DMS114 treated with DMSO at 0.1 percent for 48 hours (cell line): Measurements from ENCODE around the gene OR2B6.
"Not testable (repeated sequence)": the region's sequence is repeated elsewhere in the genome, so short reads cannot be mapped to it uniquely, and the experiment has no call there.

Experiments used
- DNase-seq: peaks from one replicate; lab custom pipeline; 2025; ENCODE audit not compliant: unreplicated experiment; lab: John Stamatoyannopoulos, UW

Gene OR2B6

DNA sequence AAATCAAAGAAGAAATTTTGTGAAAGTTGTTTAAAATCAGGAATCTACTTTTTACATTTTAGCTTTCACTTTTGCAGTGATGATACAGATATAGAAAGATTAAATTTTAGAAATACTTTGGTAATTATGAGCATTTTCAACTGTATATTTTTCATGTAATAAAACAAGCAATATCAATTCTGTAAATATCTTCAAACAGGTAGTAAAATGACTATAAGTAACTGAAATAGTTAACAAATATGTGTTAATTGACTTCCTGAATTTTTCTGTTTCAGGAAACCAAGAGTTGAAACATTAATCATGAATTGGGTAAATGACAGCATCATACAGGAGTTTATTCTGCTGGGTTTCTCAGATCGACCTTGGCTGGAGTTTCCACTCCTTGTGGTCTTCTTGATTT is at the start of gene OR2B6:
TSS of gene OR2B6 (plus strand) at position 301 of the 400 bp plus-strand sequence. CDS start at position 301, 0 bp downstream.
- DNase-seq, result no peak

DNA sequence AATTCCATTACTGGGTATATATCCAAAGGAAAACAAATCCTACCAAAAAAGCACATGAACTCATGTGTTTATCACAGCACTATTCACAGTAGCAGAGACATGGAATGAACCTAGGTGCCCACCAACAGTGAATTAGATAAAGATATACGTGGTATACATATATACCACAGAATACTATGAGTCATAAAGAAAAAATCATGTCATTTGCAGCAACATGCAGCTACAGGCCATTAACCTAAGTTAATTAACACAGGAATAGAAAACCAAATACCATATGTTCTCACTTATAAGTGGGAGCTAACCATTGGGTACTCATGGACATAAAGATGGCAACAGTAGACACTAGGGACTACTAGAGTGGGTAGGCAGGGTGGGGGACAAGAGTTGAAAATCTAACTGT is 49.0 kb upstream of the OR2B6 start:
- no peak for DNase-seq

DNA sequence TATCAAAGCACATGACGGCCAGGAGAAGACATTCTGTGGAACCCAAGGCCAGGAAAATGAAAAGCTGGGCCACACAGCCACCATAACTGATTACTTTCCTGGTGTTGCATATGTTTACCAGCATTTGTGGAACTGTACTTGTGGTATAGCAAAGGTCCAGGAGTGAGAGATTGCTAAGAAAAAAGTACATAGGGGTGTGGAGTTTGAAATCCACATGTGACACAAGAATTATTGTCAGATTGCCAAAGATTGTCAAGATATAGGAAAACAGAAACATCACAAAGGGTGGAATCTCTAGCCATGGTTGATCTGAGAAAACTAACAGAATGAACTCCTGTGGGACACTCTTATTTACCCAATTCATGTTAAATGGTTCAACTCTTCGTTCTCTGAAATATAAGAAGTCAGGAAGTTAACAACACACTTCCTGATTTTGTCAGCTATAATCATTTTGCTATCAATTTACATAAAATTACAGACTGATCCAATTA is 45.0 kb upstream of the OR2B6 start, which contains the start of gene OR2B2:
TSS of gene OR2B2 (minus strand) at position 441 of the 491 bp plus-strand sequence. CDS start at position 364, 77 bp downstream.
- DNase-seq, result no peak

DNA sequence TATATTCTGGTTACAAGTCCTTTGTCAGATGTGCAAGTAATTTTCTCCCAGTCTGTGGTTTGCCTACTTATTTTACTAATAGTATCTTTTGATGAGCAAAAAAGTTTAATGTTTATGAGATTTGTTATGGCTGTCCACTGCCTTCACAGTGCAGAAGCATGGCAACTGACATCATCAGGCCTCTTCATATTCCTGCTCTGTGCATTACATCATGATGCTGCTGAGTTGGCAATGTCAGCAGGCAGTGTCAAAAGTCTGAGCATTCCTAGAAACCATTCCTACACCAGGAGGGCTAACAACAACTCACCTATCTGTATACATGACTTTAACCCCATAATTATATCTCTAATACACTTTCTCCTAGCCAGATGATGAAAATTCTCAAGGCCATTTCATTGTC is 34.1 kb upstream of the OR2B6 start:
- no peak for DNase-seq

DNA sequence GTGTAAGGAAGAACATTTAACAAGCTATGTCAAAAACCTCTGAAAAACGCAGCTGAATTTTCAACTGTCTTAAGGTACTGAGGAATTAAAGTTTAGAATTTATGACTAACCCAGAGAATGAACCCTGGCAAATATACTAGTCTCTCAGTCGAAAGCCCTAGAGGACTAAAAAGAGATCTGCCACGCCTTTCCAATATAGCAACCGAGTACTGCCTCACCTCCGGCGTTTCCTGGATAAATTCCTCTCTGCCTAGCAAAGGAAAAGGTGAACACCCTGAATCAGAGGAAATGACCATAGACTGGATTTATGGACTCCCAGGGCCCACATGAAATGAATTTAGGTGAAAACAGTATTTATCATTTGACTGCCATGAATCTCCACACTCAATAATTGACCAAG is 32.9 kb upstream of the OR2B6 start:
- no peak for DNase-seq

DNA sequence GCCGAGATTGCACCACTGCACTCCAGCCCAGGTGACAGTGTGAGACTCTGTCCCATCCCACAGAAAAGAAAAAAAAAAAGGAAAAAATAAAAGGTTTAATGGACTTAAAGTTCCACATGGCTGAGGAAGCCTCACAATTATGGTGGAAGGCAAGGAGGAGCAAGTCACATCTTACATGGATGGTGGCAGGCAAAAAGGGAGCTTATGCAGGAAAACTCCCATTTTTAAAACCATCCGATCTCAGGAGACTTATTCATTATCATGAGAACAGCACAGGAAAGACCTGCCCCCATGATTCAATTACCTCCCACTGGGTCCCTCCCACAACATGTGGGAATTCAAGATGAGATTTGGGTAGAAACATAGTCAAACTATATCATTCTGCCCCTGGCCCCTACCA is 29.0 kb upstream of the OR2B6 start:
- DNase-seq, result not testable (repeated sequence)

DNA sequence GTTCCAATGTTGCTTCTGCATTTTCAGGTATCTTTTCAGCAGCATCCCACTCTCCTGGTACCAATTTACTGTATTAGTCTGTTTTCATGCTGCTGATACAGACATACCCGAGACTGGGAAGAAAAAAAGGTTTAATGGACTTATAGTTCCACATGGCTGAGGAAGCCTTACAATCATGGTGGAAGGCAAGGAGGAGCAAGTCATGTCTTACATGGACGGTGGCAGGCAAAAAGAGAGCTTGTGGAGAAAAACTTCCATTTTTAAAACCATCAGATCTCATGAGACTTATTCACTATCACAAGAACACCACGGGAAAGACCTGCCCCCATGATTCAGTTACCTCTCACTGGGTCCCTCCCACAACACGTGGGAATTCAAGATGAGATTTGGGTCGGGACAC is 27.1 kb upstream of the OR2B6 start:
- DNase-seq, result not testable (repeated sequence)

DNA sequence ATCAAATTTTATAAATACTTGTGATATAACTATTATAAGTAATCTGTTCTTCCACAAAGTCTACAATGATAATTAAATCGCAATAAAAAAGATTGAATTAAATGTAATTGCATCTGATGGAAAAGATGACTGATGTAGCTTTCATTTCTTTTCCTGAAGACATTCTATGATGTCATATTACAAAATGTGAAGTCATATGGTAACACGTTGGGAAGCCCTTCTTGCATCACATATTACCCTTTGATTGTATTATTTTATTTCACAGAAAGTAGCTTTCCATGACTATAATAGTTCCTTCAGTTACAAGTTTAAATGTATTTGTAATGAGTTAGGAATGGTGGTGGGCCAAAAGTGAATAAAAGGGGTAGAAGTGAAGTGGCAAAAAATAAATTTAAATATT is 25.8 kb upstream of the OR2B6 start:
- no peak for DNase-seq

DNA sequence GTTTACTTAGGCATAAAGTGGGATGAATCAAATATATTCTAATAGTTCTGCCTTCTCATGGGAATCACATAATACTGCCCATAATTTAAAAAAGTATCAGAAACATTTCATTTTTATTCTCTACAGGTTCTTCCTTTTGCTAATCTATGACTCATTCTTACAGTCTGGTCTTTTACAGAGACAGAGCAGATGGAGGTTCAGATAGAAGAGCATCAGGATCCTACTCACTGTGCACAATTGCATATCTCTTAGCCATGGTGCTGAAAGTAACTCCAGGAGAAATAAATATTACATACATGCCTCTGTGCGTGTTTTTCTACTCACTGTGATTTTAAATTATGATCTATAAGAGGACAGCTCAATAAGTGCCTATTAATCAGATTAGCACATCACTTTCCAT is 16.3 kb upstream of the OR2B6 start:
- no peak for DNase-seq

DNA sequence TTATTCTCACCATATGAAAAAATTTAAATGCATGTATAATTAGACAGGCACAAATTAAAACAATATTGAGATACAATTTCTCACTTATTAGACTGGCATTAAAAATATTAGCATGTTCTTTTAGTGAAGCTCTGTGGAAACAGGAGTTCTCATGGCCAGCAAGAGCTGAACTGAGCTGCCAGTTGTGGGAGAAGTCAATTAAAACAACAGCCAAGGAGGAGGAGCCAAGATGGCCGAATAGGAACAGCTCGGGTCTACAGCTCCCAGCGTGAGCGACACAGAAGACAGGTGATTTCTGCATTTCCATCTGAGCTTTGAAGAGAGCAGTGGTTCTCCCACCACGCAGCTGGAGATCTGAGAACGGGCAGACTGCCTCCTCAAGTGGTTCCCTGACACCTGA is 14.0 kb upstream of the OR2B6 start:
- DNase-seq, result not testable (repeated sequence)

DNA sequence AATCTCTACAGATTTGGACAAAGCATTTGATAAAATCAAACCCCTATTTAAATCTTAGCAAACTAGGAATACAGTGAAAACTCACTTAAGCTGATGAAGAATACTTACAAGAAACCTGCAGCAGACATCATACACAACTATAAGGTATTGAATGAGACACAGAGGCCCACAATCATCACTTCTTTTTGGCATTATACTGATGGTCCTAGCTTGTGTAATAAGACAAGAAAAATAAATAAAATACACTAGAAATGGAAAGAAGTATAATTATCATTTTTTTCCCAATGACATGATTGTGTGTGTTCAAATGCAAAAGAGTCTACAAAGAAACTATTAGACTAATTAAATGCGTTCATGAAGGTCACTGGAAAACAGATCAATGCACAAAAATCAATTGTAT is 8.8 kb upstream of the OR2B6 start:
- no peak for DNase-seq

DNA sequence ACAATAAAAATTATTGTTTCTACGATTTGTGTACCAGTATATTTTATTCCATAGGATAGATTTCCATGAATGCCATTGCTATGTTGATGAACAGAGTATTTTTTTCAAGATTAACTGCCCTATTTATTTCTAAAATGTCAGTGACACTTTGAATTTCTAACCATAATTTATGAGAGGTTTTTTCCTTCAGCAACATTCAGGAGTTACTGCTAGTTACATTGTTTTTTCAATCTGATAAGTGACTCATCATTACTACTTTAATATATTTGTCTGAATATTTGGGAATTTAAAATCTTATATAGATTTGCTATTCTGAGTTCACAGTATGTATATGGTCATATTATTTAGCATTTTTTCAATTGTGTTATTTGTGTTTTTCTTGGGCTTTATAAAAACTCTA is 6.0 kb upstream of the OR2B6 start:
- DNase-seq, result no peak

DNA sequence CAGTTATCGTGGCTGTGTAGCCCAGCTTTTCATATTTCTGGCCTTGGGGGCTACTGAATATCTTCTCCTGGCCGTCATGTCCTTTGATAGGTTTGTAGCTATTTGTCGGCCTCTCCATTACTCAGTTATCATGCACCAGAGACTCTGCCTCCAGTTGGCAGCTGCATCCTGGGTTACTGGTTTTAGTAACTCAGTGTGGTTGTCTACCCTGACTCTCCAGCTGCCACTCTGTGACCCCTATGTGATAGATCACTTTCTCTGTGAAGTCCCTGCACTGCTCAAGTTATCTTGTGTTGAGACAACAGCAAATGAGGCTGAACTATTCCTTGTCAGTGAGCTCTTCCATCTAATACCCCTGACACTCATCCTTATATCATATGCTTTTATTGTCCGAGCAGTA is 475 bp downstream of the OR2B6 start:
- no peak for DNase-seq

DNA sequence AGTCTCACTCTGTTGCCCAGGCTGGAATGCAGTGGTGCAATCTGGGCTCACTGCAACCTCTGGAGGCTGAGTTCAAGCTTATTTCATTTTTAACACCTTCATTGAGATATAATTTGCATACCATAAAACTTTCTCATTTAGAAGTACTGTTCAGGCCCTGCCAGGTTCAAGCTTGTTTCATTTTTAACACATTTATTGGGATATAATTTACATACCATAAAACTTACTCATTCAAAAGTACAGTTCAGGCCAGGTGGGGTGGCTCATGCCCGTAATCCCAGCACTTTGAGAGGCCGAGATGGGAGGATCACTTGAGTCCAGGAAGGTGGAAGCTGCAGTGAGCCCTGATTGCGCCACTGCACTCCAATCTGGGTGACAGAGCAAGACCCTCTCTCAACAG is 5.5 kb downstream of the OR2B6 start:
- no peak for DNase-seq

DNA sequence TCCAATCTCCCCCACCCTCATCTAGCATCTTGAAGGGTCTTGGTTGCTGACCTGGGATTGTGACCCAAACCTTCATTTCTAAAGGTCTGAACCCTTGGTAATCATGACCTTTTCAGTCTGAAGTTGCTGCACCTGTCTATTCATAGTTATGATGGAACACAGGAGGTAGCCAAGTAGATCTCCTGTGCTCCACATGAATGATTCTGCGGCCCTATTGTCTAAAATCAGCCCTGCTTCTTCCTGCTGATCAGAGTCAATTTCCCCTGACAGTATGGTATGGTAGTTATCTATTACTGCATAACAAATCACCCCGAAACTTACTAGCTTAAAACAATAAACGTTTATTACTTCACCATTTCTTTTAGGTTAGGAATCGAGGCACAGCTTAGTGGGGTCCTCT is 9.0 kb downstream of the OR2B6 start:
- DNase-seq, result no peak

DNA sequence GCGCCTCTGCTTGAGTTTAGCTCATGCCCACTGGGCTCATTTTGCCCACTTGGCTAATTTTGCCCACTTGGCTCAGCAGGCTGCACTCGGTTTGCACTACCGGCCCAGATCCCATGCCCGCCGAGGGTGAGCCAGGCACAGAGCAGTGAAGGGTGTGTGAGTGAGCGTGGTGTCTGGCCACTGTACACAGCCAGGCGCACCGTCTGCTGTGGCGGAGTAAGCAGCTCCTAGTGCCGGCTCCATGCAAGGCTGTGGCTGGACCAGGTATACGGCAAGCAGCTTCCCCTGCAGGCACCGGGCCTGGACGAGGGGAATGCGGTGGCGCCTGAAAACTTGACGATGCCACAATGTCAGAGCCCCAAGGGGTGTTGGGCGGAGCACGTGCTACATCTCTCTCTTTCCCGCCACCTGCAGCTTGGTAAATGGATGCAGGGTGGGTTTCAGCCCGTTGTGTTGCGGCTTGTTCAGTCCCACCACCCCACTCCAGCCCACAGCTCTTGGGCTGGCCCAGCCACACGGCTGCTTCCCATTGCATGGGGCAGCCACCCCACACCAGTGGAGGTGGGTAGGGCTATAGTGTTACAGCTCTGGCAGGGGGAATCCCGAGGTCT is 9.9 kb downstream of the OR2B6 start:
- no peak for DNase-seq

DNA sequence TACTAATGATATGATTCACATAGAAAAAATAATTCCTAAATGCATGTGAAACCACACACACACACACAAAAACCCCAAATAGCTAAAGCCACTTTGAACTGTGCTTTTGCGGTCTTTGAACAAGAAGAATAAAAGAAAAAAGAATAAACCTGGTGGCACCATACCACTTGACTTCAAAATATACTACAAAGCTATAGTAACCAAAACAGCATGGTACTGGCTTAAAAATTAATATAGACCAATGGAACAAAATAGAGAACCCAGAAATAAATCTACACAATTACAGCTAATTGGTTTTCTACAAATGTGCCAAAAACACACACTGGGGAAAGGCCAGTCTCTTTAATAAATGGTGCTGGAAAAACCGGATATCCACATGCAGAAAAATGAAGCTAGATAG is 13.4 kb downstream of the OR2B6 start:
- no peak for DNase-seq

DNA sequence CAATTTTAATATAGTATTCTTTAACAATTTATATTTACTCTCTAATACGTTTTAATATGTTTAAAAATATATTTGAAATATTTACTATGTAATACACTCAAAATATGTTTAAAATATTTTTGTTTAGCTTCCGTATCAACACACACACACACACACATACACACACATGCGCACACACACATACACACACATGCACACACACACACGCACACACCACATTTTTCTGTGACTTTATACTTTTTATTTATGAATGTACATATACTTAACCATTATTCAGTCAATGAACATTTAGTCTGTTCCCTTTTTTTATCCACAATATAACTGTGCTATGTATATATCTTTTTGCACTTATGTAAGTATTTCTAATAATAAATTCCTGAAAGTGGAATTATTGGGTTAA is 15.7 kb downstream of the OR2B6 start:
- DNase-seq, result no peak

DNA sequence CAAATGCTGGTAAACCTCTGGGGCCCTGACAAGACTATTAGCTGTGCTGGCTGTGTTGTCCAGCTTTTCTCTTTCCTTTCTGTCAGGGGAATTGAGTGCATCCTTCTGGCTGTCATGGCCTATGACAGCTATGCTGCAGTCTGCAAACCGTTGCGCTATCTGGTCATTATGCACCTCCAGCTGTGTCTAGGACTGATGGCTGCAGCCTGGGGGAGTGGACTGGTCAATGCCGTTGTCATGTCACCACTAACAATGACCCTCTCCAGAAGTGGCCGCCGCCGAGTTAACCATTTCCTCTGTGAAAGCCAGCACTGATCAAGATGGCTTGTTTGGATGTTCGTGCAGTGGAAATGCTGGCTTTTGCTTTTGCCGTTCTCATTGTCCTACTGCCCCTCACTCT is 20.3 kb downstream of the OR2B6 start:
- no peak for DNase-seq

DNA sequence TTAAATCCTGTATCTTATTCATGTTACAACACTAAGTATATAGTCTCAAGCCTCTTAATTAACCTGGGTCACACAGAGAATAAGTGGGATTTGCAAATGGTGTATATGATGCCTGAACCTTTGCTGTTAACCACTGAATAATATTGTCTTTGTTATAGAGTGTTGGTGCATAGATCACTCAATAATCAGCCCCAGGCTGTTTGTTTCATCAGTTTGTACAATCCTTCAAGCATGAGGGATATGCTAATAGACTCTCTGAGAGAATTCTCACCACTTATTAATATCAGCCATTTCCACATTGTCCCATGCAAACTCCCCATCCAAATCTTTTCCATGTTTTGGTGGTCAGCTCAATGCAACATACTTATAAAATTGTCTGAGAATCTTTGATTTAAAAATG is 21.7 kb downstream of the OR2B6 start:
- DNase-seq, result no peak

DNA sequence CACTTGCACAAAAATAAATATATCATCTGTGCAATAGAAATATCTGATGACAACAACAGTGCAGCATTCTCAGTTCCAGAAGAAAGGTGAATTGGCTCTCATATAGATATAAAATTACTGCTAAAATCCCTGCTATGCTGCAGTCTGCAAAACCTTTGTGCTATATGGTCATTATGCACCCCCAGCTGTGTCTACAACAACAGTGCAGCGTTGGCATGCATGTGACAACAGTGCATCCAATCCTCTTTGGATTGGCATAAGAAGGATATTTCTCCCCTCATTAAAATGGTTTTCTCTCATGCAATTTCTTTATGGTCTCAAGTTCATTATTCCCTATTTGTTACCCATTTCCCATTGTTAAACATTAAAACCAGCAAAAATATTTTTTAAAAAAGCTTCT is 23.1 kb downstream of the OR2B6 start:
- DNase-seq, result no peak

DNA sequence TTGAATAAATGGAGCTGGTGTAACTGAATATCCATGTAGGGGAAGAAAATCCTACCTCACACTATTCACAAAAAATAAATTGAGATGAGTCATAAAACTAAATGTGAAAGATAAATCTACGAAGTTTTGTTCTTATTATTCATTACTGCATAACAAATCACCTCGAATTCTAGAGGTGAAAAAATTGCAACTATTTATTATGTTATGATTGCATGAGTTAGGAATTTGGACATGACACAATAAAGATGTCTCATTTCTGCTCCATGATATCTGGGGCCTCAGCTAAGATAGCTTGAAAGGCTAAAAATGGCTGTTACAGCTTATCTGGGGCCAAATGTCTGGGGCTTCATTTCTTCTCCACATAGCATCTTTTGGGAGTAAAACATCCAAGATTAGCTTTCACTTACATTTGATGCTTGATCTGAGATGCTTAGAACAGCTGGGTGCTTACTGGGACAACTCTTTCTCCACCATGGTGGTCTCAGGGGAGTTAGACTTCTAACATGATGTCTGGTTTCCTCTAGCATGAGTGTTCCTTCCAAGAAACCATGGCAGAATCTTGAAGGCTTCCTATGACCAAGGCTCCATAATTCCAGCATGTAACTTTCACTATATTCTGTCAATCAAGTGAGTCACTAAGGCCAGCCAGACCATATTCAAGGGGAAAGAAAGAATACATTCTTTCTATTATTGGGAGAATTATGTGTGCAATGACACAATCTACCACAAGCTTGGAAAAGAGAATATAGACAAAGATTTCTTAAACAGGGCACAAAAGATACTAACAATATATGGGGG is 30.1 kb downstream of the OR2B6 start:
- no peak for DNase-seq

DNA sequence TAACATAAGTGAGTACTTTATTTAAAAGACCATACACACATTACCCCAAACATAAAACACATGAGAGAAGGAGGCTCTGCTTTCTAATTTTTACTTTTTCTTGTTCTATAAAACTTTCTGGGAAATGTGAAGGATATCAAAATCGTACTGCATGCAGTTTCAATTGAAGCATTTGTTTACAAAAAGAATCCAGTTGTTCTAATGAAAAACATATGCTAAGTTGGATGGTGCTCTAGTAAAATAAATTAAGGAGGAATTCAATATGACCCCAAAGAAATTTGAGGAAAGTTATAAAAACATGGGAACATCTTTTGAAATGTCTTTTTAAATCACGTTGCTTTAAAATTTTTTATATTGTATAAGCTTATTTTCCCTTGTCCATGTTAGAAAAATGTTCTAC is 37.6 kb downstream of the OR2B6 start:
- no peak for DNase-seq
